ENCODE measurements around the gene SPANXN4. TPM values are rescaled to one million over a fixed set of nuclear protein-coding genes. Genes with fewer than 3 reads are reported as not detected.

Gene SPANXN4
- not detected for total RNA-seq

GRCh38 chrX:143025628-143026027, at the start of gene SPANXN4:
Gene SPANXN4, plus strand, starts transcription at chrX:143025928. Its CDS starts 87 bp downstream, at chrX:143026015.
- no peak for DNase-seq (ENCODE audit: low spot score in 2 of 2)
- FAIRE-seq = no peak

- DNase-seq (ENCODE audit: low spot score in 2 of 2) (no peak), FAIRE-seq (no peak)
Measured at GRCh38 chrX:142977128-142977914, 48.4 kb upstream of the SPANXN4 start.

GRCh38 chrX:142978130-142978684, 47.5 kb upstream of the SPANXN4 start:
- no peak for FAIRE-seq

GRCh38 chrX:142982679-142983078, 43.0 kb upstream of the SPANXN4 start:
- DNase-seq (ENCODE audit: low spot score in 2 of 2) = no peak
- FAIRE-seq = no peak

More at GRCh38 chrX:142978130-142978684, 47.5 kb upstream of the SPANXN4 start:
- DNase-seq (ENCODE audit: low spot score in 2 of 2) = no peak

GRCh38 chrX:142994988-142995387, 30.7 kb upstream of the SPANXN4 start:
- DNase-seq (ENCODE audit: low spot score in 2 of 2) (no peak), FAIRE-seq (no peak)

- DNase-seq (ENCODE audit: low spot score in 2 of 2) (no peak), FAIRE-seq (no peak)
Measured at GRCh38 chrX:142998447-142999198, 27.1 kb upstream of the SPANXN4 start.

GRCh38 chrX:142999199-142999701, 26.5 kb upstream of the SPANXN4 start:
- DNase-seq (ENCODE audit: low spot score in 2 of 2) (no peak), FAIRE-seq (no peak)

- FAIRE-seq (no peak), DNase-seq (ENCODE audit: low spot score in 2 of 2) (no peak)
Measured at GRCh38 chrX:143002206-143002605, 23.5 kb upstream of the SPANXN4 start.

- DNase-seq (ENCODE audit: low spot score in 2 of 2) = no peak
- FAIRE-seq = no peak
Measured at GRCh38 chrX:143017272-143017671, 8.5 kb upstream of the SPANXN4 start.

- DNase-seq (ENCODE audit: low spot score in 2 of 2) (no peak), FAIRE-seq (no peak)
Measured at GRCh38 chrX:143027275-143027674, 1.5 kb downstream of the SPANXN4 start.

GRCh38 chrX:143047511-143047910, 21.8 kb downstream of the SPANXN4 start:
- FAIRE-seq (no peak), DNase-seq (ENCODE audit: low spot score in 2 of 2) (no peak)

- DNase-seq (ENCODE audit: low spot score in 2 of 2) (no peak), FAIRE-seq (no peak)
Measured at GRCh38 chrX:143058120-143058519, 32.4 kb downstream of the SPANXN4 start.

GRCh38 chrX:143081231-143081630, 55.5 kb downstream of the SPANXN4 start:
- FAIRE-seq = no peak

GRCh38 chrX:143082537-143082936, 56.8 kb downstream of the SPANXN4 start:
- FAIRE-seq (no peak), DNase-seq (ENCODE audit: low spot score in 2 of 2) (no peak)

More at GRCh38 chrX:143081231-143081630, 55.5 kb downstream of the SPANXN4 start:
- no peak for DNase-seq (ENCODE audit: low spot score in 2 of 2)
